Coronary artery (tissue), 2 donors: ENCODE data around the gene RPS15.

Source experiments
- DNase-seq: peaks from one replicate; pipeline ENCODE4 v3.0.0-alpha.2; 2017; ENCODE audit warnings: low spot score
- H3K27ac ChIP-seq, 2 donors: fragments of 200-600 bp; sonication (generic); one replicate each; pipeline ENCODE4 v1.5.1; 2016 to 2019
- H3K4me3 ChIP-seq: fragments of 200-600 bp; sonication (generic); 2 replicates; pipeline ENCODE4 v1.5.1; 2016; ENCODE audit warnings: mild to moderate bottlenecking, moderate library complexity
- TF ChIP-seq, protein P1 (sequence below): fragments of 200-600 bp; sonication (generic); IDR thresholded peaks from one replicate; pipeline ENCODE4 v1.5.1; 2019; ENCODE audit warnings: antibody characterized with exemption

Gene RPS15

DNA sequence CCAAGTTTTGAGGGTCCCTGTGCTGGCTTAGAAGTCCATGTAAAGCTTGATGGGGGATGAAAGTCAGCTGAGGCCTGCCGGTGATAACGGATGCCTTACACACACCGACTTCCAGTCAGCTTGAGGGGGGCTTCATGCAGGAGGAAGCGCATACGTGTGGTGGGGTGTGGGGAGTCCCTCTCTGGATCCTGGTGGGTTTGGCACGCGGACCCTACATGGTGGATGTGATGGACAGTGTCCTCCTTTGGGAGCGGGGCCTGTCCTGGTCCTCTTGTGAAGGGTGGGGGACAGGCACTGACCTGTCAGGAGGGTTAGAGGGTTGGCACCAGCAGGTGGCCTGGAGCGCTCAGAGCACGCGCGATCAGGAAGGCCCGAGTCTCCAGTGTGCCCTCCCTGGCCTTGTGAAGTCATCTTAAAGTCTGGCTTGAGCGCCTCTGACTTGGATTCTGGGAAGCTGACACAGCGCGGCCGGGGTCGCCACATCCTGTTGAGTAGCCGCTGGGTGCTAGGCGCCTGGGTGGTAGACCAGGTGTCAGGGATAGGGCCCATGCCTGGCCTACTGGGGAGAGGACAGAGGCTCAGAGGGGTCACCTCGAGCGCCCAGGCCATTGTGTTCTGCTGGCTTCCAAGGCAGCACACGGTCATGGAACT is 27.9 kb upstream of the RPS15 start:
- Histone ChIP-seq H3K4me3 (peak overlapping the region; percentile 91), H3K27ac (peak overlapping the region; percentile 41 to 45)
- TF ChIP-seq, protein P1, sequence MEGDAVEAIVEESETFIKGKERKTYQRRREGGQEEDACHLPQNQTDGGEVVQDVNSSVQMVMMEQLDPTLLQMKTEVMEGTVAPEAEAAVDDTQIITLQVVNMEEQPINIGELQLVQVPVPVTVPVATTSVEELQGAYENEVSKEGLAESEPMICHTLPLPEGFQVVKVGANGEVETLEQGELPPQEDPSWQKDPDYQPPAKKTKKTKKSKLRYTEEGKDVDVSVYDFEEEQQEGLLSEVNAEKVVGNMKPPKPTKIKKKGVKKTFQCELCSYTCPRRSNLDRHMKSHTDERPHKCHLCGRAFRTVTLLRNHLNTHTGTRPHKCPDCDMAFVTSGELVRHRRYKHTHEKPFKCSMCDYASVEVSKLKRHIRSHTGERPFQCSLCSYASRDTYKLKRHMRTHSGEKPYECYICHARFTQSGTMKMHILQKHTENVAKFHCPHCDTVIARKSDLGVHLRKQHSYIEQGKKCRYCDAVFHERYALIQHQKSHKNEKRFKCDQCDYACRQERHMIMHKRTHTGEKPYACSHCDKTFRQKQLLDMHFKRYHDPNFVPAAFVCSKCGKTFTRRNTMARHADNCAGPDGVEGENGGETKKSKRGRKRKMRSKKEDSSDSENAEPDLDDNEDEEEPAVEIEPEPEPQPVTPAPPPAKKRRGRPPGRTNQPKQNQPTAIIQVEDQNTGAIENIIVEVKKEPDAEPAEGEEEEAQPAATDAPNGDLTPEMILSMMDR = no peak
- no peak for DNase-seq

DNA sequence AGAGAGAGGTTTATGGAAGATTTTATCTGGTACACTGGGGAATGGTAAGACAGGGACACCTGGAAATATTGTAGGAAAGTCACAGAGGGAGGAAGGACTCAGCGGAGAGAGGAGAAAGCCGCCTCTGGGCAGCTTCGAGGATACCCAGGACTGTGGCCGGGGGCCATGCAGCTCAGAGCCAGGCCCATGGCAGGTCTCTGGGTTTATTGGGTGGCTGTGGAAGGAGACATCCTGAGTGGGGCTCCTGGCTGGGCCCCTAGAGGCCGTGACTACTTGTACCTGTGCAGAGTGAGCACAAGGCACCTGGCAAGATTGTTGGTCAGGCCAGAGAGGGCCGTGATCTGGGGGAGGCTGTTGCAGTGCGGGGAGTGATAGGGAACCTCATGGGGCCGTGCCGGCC is 27.4 kb upstream of the RPS15 start:
- peak overlapping the region; percentile 45 to 76 for H3K27ac ChIP-seq
- no peak overlapping the region for H3K4me3 ChIP-seq
- TF ChIP-seq, protein P1 = no peak

DNA sequence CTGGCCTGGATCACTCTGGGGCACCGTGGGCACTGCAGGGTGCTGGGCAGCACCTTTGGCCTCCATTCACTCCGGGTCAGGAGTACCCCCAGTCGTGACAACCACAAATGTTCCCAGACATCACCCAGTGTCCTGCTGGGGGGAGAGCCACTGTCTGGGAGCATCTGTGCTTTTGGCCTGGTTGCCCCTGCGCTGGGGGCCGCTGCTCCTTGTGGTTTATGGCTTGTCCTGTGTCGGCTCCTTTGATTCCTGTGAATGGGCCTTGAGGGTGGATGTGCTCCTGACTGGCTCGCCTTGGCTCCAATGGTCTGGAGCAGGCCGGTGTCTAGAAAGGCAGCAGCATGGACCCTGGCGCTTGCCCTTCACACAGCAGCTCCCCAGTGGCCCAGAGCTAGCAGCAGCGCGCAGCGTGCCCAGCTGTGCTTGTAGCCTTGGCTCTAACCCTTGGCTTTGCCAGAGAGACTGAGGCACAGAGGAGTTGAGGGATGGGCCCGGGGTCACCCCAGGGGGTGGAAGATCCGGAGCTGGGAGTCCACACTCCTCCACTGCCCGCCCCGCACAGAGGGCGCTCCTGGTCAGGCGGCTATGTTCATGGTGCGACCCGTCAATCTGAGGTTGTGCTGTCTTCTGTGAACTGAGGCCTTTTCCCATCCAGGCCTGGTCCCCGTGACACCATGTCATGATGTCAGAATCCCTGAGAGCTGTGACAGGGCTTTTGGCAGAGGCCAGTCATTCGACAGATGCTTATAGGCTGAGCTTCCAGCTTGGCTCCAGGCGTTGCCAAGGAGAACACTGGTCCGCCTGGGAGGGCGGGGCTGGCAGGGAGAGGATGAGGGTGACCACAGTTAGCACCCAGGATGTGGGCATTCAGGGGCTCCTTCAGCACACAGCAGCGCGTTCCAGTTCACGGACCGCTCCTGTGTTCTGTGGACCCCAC is 26.7 kb upstream of the RPS15 start:
- no peak for DNase-seq
- Histone ChIP-seq H3K4me3 (peak overlapping the region; percentile 46), H3K27ac (peak overlapping the region; percentile 45 to 76)
- TF ChIP-seq, protein P1 = no peak

More for the DNA sequence above, 27.4 kb upstream of the RPS15 start:
- no peak for DNase-seq

DNA sequence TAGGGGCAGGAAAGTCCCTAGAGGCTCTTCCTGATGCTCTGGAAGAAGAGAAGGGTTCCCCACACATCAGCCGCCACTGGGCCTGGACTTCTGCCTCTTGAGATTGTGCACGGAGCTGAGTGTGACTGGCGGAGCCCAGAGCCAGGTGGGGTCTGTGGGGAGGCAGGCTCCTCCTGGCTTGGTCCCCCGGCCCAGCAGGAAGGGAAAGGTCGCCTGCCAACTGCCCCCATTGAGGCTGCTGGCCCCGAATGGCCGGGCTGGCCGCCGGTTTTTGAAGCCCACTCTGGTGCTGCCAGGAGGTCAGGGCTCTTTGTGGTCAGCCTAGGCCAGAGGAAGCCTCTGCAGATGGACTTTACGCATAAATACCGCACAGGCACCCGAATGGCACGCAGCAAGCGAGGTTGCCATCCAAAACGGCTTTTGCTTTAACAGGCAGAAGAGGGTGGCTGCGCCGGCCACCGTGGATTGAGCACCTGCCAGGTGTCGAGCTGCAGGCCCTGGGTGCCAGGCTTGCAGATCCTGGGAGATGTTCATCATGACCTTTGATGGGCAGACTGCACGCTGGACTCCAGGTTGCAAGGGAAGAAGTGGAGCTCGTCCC is 25.8 kb upstream of the RPS15 start:
- DNase-seq = no peak
- TF ChIP-seq, protein P1 = no peak
- H3K4me3 ChIP-seq = no peak overlapping the region
- peak overlapping the region; percentile 45 to 76 for H3K27ac ChIP-seq

DNA sequence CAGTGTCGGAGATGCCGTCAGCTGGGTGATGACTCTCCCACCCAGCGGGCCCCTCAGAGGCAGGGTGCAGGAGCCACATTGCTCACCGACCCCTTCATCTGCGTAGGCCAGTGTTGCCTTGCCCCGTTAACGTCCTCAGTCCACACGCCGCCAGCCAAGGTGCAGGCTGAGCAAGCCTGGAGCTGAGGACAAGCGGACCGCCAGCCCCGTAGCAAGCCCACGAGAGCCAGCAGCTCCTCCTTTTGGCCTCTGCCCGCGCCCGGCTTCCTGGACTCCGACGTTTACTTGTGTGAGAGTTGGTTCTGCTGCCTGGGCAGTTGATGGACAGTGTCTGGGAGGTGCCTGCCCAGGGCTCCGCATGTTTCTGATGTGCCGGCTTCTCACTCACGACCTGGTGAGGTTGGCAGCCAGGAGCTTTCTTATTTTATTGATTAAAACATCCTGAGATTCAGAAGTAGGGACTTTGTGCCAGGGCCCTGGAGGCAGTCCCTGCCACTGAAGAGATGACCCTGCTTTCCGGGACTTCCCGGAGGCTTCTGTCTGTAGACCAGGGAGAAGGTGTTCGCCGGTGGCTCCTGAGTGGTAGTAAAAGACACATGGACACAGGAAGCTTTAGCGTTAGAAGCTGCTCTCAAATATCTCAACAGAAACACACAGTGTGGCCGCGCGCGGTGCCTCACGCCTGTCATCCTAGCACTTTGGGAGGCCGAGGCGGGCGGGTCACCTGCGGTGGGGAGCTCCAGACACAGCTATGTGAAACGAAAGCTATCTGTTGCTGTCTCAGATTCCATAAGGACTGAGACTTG is 25.0 kb upstream of the RPS15 start:
- no peak overlapping the region for H3K4me3 ChIP-seq
- H3K27ac ChIP-seq = no peak overlapping the region
- TF ChIP-seq, protein P1 = no peak
- no peak for DNase-seq

DNA sequence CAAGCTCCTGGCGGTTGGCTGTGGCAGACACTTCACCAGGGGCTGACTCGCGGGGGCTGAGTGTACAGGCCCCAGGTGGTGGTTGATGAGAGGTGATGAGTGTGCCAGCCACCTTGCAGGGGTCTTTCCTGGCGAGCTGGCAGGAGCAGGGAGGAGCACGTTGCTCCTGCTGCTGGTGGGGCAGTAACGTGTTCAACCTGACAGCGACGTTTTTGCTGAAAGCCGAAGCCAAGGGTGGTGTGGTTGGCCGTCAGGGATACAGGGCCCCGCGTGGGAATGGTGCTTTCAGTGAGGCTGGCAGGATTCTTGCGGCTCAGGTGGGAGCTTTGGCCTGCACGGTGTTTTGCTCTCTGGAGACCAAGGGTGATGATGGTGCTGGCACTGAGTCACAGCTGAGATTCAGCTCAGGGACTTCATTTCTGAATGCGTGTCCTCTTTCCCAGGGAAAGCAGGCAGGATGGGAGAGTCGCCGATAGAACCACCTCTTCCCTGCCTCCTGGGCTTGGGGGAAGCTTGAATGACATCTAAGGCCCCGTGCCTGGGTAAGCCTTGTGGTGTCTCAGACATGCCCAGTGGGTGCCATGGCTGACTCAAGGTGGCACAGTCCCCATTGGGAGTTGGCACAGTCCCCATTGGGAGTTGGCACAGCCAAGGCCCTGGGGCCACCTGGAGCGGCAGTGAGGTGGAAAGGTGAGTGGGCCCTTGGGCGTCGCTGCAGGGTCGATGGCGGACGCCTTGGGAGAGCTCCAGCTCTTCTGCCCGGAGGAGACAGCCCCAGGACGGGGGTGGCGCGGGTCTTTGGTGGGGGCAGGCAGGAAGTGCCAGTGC is 22.0 kb upstream of the RPS15 start:
- TF ChIP-seq, protein P1 = no peak
- DNase-seq = no peak
- H3K4me3 ChIP-seq = peak overlapping the region; percentile 57
- peak overlapping the region; percentile 62 to 86 for H3K27ac ChIP-seq
